ENCODE measurements around the gene HAGH. TPM values are rescaled to one million over a fixed set of nuclear protein-coding genes. Genes with fewer than 3 reads are reported as not detected.

HAGH gene
- total and polyA plus RNA-seq, 8 donors, result 26.6 to 63.7 (median 37.4) TPM

- peak overlapping the region; percentile 87 to 100 (median 96) for H3K4me3 ChIP-seq
- 7 to 10% methylated on average over 22 of the region's 22 CpGs for WGBS, 2 donors
- TF ChIP-seq CTCF (IDR thresholded peaks at IDR 0.05), result no peak
- ATAC-seq, result no peak
- H3K4me1 ChIP-seq, result peaks cover 9 to 13% (median 9%) of the 10 kb centered on the region in 3 donors
- FAIRE-seq, result no peak
- peak in 2 of 6 donors; percentile 40 to 70 for DNase-seq
- peak overlapping the region in 3 of 4 donors; percentile 68 to 97 (median 90) for H3K27ac ChIP-seq
- H3K9me3 ChIP-seq, result no peaks in the 10 kb centered on the region
- no peaks in the 10 kb centered on the region for H3K27me3 ChIP-seq
- peaks cover 0 to 24% (median 0%) of the 10 kb centered on the region in 3 donors for H3K36me3 ChIP-seq
- intact Hi-C loops (cut with DNase I), result no loop called here
Observed at GRCh38 chr16:1771864-1772361, 54.7 kb downstream of the HAGH start.

- no peak for TF ChIP-seq CTCF (IDR thresholded peaks at IDR 0.05)
- Histone ChIP-seq H3K4me3 (peak within 1 kb of the TSS; percentile 87 to 100 (median 96)), H3K27me3 (no peaks in the 10 kb centered on the region), H3K9me3 (no peaks in the 10 kb centered on the region), H3K4me1 (peaks cover 9 to 13% (median 9%) of the 10 kb centered on the region in 3 donors), H3K27ac (peak within 1 kb of the TSS; percentile 89 to 97 (median 92)), H3K36me3 (peaks cover 0 to 20% (median 0%) of the 10 kb centered on the region in 3 donors)
- FAIRE-seq, result no peak
- intact Hi-C loops (cut with DNase I), result no loop called here
- peak; percentile 72 to 93 (median 82) for DNase-seq
- ATAC-seq, result peak; percentile 38 to 56 (median 50)
- 1 to 2% methylated on average over 43 to 79 of the region's 79 CpGs for WGBS, 2 donors
Observed at GRCh38 chr16:1771188-1771863, 55.3 kb downstream of the HAGH start, which contains the start of gene NME3. Gene NME3 (minus strand): TSS chr16:1771543. CDS start chr16:1771534, 9 bp downstream.

GRCh38 chr16:1770328-1771187 lies 56.1 kb downstream of the HAGH start:
- 2 to 3% methylated on average over 63 to 81 of the region's 81 CpGs for WGBS, 2 donors
- ATAC-seq (peak; percentile 17 to 29 (median 28)), DNase-seq (peak; percentile 71 to 94 (median 86)), FAIRE-seq (no peak)
- Histone ChIP-seq H3K27me3 (no peaks in the 10 kb centered on the region), H3K27ac (peak overlapping the region; percentile 51 to 70 (median 62)), H3K4me1 (peaks cover 9 to 13% (median 9%) of the 10 kb centered on the region in 3 donors), H3K4me3 (peak overlapping the region; percentile 87 to 100 (median 96)), H3K9me3 (no peaks in the 10 kb centered on the region), H3K36me3 (peaks cover 0 to 22% (median 0%) of the 10 kb centered on the region in 3 donors)
- intact Hi-C loops (cut with DNase I), result no loop called here
- TF ChIP-seq CTCF (IDR thresholded peaks at IDR 0.05), result no peak

GRCh38 chr16:1769402-1770300 lies 57.0 kb downstream of the HAGH start:
- Histone ChIP-seq H3K27me3 (no peaks in the 10 kb centered on the region), H3K36me3 (peaks cover 0 to 31% (median 5%) of the 10 kb centered on the region in 3 donors), H3K27ac (peak overlapping the region in 3 of 4 donors; percentile 51 to 70 (median 68)), H3K9me3 (no peaks in the 10 kb centered on the region), H3K4me3 (peak overlapping the region in 2 of 4 donors; percentile 87 to 100), H3K4me1 (peaks cover 7 to 12% (median 8%) of the 10 kb centered on the region in 3 donors)
- 75 to 76% methylated on average over 23 to 27 of the region's 27 CpGs for WGBS, 2 donors
- ATAC-seq, result no peak
- intact Hi-C loops (cut with DNase I), result no loop called here
- TF ChIP-seq CTCF (IDR thresholded peaks at IDR 0.05), result no peak
- peak in 2 of 6 donors; percentile 60 to 85 for DNase-seq
- no peak for FAIRE-seq

All from pancreas (tissue), 10 donors.